Hepatocyte (in vitro differentiated cells): ENCODE data around the gene ROR2.

Experiments
- CTCF ChIP-seq: fragments of 200-600 bp; sonication (generic); IDR thresholded peaks from 2 replicates; pipeline ENCODE4 v1.5.1; 2016; ENCODE audit warnings: antibody characterized with exemption, mild to moderate bottlenecking; ENCODE audit not compliant: poor library complexity
- EZH2 ChIP-seq: fragments of 200-600 bp; sonication (generic); IDR thresholded peaks from 2 replicates; pipeline ENCODE4 v1.6.1; 2016; ENCODE audit warnings: antibody characterized with exemption, mild to moderate bottlenecking, borderline replicate concordance
- EZH2phosphoT487 ChIP-seq: fragments of 200-600 bp; sonication (generic); IDR thresholded peaks from one replicate; pipeline ENCODE4 v1.6.1; 2018; ENCODE audit warnings: antibody characterized with exemption, mild to moderate bottlenecking, low read depth, moderate library complexity; ENCODE audit not compliant: unreplicated experiment, severe bottlenecking

- no peak for TF ChIP-seq CTCF
- no peak for TF ChIP-seq EZH2phosphoT487
- TF ChIP-seq EZH2: no peak
Observed at GRCh38 chr9:91623004-91623403, 327.0 kb downstream of the ROR2 start.
